Tongue (tissue), 2 donors: ENCODE data around the gene C19orf73. TPM values are rescaled to one million over a fixed set of nuclear protein-coding genes. Genes with fewer than 3 reads are reported as not detected.

Experiments used
- small RNA-seq: library from RNA; depleted of rRNA; stranded (forward); fragments of <200 nt; gene quantifications from one replicate; pipeline ENCODE3, GENCODE V24; 2014; ENCODE audit warnings: low replicate concordance
- total RNA-seq: library from RNA; depleted of rRNA; stranded (reverse); fragments of >200 nt; gene quantifications from one replicate; pipeline ENCODE4 v1.2.3, GENCODE V29; 2014

C19orf73 gene
- total RNA-seq, 1 donor from 2014 or later = 0.51 TPM

Small RNA genes within 50 kb of the gene (small RNA-seq; reads per million reads assigned to genes)
- not detected for gene RN7SL708P

Other genes with a start within 250 kb of the C19orf73 start
- gene PPP1R15A, start 246.7 kb downstream of the C19orf73 start, total RNA-seq = 64.0 TPM
- gene TULP2, start 220.4 kb downstream of the C19orf73 start, total RNA-seq = not detected
- gene NUCB1, start 218.8 kb downstream of the C19orf73 start, total RNA-seq = 154 TPM
- gene DHDH, start 185.4 kb downstream of the C19orf73 start, total RNA-seq = not detected
- gene BAX, start 164.3 kb downstream of the C19orf73 start, total RNA-seq = 22.1 TPM
- gene FTL, start 153.8 kb downstream of the C19orf73 start, total RNA-seq = 430 TPM
- gene GYS1, start 125.8 kb downstream of the C19orf73 start, total RNA-seq = 88.6 TPM
- 96.6 TPM for gene RUVBL2, start 125.3 kb downstream of the C19orf73 start, total RNA-seq
- not detected for gene LHB, start 102.1 kb downstream of the C19orf73 start, total RNA-seq
- gene CGB3, start 94.8 kb downstream of the C19orf73 start, total RNA-seq = not detected
- gene CGB2, start 87.3 kb downstream of the C19orf73 start, total RNA-seq = not detected
- gene CGB1, start 82.2 kb downstream of the C19orf73 start, total RNA-seq = not detected
- not detected for gene CGB5, start 75.3 kb downstream of the C19orf73 start, total RNA-seq
- not detected for gene CGB8, start 70.0 kb downstream of the C19orf73 start, total RNA-seq
- gene CGB7, start 61.4 kb downstream of the C19orf73 start, total RNA-seq = 0.21 TPM
- 6.5 TPM for gene NTF4, start 54.3 kb downstream of the C19orf73 start, total RNA-seq
- 15.7 TPM for gene KCNA7, start 46.4 kb downstream of the C19orf73 start, total RNA-seq
- gene SNRNP70, start 33.7 kb downstream of the C19orf73 start, total RNA-seq = 150 TPM
- gene LIN7B, start 4.8 kb downstream of the C19orf73 start, total RNA-seq = 6.1 TPM
- 9.7 TPM for gene PPFIA3, start 401 bp upstream of the C19orf73 start, total RNA-seq
- gene HRC, start 36.3 kb upstream of the C19orf73 start, total RNA-seq = 154 TPM
- gene TRPM4, start 38.6 kb upstream of the C19orf73 start, total RNA-seq = 28.2 TPM
- gene SLC6A16, start 206.0 kb upstream of the C19orf73 start, total RNA-seq = 0.51 TPM
- gene CD37, start 216.3 kb upstream of the C19orf73 start, total RNA-seq = 2.3 TPM
- 30.9 TPM for gene TEAD2, start 243.3 kb upstream of the C19orf73 start, total RNA-seq
- gene DKKL1, start 244.7 kb upstream of the C19orf73 start, total RNA-seq = not detected